ENCODE data around the gene NALCN. TPM values are rescaled to one million over a fixed set of nuclear protein-coding genes. Genes with fewer than 3 reads are reported as not detected.

Gene NALCN
- total and polyA plus RNA-seq, 2 of the 8 experiments (the other 6 are each of a cell fraction or from before 2014, with no cell fraction given), result 0.26 to 0.54 TPM

DNA sequence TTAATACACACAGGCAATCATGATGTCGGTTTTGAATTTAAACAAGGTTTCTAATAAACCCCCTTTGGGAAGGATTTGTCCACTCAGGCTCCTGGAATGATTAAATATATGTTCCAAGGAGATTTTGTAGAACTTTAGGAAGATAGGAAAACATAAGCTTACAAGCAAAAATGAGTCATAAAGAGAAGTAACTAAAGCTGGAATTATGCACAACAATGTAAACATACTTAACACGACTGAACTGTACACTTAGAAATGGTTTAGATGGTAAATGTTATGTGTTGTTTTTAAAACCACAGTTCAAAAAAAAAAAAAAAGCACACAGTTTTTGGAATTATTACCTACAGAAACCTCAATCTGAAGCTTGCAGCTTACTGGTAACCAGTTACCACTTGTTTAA, 304.4 kb downstream of the NALCN start (continued):
- TF ChIP-seq, protein P1, sequence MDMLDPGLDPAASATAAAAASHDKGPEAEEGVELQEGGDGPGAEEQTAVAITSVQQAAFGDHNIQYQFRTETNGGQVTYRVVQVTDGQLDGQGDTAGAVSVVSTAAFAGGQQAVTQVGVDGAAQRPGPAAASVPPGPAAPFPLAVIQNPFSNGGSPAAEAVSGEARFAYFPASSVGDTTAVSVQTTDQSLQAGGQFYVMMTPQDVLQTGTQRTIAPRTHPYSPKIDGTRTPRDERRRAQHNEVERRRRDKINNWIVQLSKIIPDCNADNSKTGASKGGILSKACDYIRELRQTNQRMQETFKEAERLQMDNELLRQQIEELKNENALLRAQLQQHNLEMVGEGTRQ (IDR thresholded peaks at IDR 0.05; ENCODE audit: low read length), result no peak
- TF ChIP-seq, protein P2, sequence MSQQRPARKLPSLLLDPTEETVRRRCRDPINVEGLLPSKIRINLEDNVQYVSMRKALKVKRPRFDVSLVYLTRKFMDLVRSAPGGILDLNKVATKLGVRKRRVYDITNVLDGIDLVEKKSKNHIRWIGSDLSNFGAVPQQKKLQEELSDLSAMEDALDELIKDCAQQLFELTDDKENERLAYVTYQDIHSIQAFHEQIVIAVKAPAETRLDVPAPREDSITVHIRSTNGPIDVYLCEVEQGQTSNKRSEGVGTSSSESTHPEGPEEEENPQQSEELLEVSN (IDR thresholded peaks at IDR 0.05), result no peak
- TF ChIP-seq TEAD4 (IDR thresholded peaks at IDR 0.05; ENCODE audit: low read depth, low read length) (no peak), EZH2 (IDR thresholded peaks at IDR 0.05; ENCODE audit: low read depth, low read length, severe bottlenecking) (no peak)

All from H1 (cell line).